A172 (cell line): ENCODE data around the gene MARCHF7. TPM values are rescaled to one million over a fixed set of nuclear protein-coding genes. Genes with fewer than 3 reads are reported as not detected.
"Not testable (repeated sequence)": the region's sequence is repeated elsewhere in the genome, so short reads cannot be mapped to it uniquely, and the experiment has no call there.

Experiments used
- DNase-seq: peaks from one replicate; pipeline ENCODE4 v3.0.0-alpha.2; 2015; ENCODE audit warnings: low spot score
- total RNA-seq: library from RNA; depleted of rRNA; stranded (reverse); fragments of >200 nt; shearing (Covaris generic); gene quantifications from 2 replicates; pipeline ENCODE4 v1.2.3, GENCODE V29; 2014; rRNA removed

The MARCHF7 gene, protein sequence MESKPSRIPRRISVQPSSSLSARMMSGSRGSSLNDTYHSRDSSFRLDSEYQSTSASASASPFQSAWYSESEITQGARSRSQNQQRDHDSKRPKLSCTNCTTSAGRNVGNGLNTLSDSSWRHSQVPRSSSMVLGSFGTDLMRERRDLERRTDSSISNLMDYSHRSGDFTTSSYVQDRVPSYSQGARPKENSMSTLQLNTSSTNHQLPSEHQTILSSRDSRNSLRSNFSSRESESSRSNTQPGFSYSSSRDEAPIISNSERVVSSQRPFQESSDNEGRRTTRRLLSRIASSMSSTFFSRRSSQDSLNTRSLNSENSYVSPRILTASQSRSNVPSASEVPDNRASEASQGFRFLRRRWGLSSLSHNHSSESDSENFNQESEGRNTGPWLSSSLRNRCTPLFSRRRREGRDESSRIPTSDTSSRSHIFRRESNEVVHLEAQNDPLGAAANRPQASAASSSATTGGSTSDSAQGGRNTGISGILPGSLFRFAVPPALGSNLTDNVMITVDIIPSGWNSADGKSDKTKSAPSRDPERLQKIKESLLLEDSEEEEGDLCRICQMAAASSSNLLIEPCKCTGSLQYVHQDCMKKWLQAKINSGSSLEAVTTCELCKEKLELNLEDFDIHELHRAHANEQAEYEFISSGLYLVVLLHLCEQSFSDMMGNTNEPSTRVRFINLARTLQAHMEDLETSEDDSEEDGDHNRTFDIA
- 164 and 178 TPM in 2 replicates for total RNA-seq

DNA sequence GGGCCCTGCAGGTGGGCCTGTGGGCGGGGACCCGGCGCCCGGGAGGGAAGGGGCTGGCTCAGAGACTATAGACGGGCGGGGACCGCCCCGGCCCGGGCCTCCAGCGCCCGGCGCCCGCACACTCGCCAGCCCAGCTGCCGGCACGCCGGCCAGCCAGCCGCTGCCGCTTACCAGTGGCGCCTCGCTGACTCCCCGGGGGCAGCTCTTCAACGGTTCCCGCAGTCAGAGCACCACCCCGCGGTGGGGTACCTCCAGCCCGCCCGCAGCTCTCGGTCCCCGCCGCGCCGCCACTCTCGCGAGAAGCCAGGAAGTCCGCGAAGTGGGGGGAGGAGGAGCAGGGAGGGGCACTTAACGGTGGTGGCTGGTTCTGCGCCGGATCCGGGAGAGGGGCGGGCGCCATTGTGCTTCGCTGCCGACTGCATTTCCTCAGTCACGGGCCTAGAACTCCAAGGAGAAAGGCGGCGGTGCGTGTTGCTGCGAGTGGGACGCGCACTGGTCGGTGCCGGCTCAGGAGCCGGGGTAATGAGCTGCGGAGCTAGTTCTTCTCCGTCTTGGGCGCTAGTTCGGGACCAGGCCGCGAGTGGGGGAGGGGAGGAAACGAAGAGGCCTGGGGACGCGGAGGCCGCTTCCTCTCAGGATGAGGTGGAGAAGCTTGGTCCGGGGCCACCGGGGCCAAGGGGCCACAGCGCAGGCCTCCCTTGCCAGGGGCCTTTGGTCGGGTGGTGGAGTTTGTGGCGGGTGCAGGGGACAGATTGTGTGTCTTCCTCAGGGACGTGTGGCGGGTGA lies at the start of gene MARCHF7:
Gene MARCHF7 (plus strand): TSS at position 364 of the 786 bp plus-strand sequence. CDS start 16,517 bp downstream, outside the sequence.
- peak; percentile 91 for DNase-seq

DNA sequence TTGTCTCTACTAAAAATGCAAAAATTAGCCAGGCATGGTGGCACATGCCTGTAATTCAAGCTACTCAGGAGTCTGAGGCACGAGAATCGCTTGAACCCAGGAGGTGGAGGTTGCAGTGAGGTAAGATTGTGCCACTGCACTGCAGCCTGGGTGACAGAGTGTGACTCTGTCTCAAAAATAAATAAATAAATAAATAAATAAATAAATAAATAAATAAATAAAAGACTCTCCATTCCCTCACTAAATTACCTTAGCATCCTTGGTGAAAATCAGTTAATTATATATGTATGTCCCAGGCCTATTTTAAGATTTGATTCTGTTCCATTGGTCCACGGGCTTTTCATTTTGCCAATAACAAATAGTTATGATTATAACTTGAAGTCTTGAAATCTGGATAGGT lies 44.9 kb upstream of the MARCHF7 start:
- not testable (repeated sequence) for DNase-seq

DNA sequence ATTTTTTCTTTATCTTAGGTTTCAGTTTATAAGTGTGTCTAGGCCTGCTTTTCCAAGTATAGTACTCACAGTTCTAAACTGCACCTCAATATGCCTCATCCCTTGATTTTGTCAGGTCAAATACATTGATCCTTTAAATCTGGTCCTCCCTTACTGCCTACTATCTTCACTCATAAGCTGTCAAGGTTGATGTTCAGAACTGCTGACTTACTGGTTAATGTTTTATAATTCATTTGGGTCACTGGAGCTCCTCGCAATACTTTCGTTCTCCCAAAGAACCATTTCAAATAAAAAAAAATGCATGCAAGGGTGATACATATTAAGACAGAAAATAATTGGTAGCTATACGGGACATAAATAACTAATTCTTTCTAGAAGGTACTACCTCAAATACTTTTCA lies 41.3 kb upstream of the MARCHF7 start:
- no peak for DNase-seq

DNA sequence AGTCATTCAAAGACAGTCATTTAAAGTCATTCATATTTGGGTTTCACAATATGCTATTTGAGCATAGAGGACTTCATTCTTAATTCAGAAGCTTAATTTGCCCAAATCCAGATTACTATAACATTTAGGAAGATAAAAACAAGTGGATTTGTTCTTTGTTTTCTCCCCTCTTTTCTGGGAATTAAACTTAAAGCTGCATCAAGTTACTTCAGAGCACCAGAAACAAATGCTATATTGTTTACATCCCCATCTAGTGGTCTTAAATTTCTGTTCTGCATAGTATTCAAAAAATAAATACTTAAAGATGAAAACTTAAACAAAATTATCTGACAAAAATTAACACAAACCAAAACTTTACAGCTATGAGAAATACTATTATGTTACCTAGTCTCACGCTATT lies 34.7 kb upstream of the MARCHF7 start:
- DNase-seq, result no peak

DNA sequence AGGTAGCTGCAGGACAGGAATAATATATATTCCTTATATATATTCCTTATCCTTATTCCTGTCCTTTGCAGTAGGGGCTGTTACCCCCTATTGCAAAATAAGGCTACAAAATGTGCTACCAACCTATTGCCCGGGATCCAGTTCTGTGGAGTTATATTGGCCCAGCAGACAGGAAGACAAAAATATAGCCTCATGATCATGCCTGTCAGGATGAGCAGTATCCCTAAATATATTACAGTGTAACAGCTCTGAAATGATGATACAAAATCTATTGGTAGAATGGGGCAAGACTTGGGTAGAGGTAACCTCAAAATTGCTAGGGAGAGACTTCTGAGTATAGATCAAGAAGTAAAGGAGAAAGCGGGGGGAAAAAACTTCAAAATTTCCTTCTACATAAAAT lies 31.6 kb upstream of the MARCHF7 start:
- no peak for DNase-seq

DNA sequence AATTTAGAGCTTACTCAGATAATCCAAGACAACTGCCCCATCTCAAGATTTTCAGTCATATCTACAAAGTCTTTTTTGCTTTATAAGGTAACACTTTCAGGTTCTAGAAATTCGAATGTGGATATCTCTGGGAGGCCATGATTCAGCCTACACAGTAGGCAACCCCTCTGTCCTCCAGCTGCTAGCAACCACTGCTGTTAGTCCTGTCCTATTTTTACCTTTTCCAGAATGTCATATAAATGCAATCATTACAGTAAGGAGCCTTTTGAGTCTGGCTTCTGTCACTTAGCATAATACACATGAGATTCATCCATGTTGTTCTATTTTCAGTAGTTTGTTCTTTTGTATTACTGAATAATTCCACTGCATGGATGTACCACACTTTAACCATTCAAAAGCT lies 28.5 kb upstream of the MARCHF7 start:
- no peak for DNase-seq

DNA sequence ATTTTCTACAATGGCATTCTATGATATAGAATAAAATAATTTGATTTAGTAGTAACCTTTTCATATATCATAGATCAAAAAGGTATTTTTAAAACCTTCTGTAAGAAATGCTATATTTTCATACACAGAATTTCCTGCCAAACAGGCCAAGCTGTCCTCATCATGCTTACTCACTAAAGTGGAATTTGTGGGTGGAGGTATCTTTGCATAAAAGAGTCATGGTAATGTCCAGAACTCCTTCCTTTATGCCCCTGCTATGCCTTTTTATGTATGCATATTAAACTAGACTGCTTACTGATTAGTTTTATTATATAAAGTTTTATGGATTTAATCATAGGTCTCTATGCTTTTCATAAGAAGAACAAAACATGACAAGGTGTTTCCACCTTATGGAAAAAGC lies 27.5 kb upstream of the MARCHF7 start:
- DNase-seq, result peak; percentile 27

DNA sequence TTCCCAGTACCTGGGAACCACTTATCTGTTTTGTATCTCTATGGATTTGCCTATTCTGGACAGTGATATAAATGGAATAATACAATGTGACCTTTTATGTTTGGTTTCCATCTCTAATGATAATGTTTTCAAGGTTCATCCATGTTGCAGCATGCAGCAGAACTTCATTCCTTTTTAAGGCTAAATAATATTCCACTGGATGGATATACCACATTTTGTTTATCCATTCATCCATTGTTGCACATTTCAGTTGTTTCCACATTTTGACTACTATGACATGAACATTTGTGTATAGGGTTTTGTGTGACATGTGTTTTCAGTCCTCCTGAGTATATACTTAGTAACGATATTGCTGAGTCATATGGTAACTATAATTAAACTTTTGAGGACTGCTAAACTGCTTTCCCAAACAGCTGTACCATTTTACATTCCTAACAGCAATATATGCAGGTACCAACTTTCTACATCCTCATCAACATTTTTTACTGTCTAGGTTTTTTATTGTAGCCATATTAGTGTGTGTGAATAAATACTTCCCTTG lies 17.7 kb upstream of the MARCHF7 start:
- DNase-seq, result no peak

DNA sequence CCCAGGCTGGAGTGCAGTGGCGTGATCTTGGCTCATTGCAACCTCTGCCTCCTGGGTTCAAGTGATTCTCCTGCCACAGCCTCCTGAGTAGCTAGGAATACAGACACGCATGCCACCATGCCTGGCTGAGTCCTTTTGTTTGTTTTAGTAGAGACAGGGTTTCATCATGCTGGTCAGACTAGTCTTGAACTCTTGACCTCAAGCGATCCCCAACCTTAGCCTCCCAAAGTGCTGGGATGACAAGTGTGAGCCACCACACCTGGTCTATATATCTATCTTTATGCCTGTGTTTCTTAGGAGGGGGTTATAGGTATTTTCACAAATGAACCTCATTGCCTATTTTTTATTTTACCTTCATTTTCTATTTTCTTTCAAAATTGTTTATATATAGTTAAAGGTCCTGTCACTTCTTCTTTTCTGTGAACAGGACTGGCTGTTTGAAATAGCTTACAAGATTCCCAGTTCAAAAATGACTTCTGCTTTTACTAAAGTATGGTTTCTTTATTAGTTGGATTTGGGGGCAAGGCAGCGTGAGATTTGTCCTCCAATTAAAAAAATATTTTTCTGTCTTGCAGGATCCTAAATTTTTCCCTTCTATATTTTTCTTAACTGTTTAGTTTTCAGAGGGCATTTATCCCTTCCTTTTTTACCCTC lies 16.4 kb upstream of the MARCHF7 start:
- no peak for DNase-seq

DNA sequence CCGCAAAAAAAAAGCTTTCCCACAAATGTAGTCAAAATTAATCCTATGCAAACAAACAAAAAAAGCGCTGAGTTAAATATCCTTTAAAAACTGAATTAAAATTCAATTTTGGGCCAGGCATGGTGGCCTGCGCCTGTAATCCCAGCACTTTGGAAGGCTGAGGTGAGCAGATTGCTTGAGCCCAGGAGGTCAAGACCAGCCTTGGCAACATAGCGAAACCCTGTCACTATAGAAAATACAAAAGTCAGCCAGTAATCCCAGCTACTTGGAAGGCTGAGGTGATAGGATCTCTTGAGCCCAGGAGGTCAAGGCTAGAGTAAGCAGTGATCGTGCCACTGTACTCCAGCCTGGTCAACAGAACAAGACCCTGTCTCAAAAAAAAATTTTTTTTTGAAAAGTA lies 8.8 kb upstream of the MARCHF7 start:
- DNase-seq, result no peak

DNA sequence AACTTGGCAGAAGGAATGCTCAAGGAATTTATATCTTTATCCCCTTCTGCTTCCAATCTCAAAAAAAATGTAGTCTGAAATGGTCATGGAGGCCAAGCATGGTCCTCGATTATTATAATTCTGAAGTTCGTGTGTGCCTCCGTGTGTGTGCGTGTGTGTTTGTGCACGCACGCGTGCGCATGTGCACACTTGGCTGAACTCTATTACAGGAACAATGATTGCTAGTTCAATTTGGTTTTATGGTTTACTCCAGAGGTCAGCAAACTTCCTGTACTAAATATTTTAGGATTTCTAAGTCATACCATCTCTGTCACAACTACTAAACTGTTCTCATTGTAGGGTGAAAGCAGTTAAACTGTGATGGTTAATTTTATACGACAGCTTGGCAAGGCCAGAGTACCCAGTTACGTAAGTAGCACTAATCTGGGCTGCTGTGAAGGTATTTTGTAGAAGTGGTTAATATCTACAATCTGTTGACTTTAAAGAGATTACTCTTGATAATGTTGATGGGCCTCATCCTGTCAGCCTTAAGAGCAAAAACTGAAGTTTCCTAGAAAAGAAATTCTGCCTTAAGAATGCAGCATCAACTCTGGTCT lies 5.8 kb upstream of the MARCHF7 start:
- DNase-seq, result no peak

DNA sequence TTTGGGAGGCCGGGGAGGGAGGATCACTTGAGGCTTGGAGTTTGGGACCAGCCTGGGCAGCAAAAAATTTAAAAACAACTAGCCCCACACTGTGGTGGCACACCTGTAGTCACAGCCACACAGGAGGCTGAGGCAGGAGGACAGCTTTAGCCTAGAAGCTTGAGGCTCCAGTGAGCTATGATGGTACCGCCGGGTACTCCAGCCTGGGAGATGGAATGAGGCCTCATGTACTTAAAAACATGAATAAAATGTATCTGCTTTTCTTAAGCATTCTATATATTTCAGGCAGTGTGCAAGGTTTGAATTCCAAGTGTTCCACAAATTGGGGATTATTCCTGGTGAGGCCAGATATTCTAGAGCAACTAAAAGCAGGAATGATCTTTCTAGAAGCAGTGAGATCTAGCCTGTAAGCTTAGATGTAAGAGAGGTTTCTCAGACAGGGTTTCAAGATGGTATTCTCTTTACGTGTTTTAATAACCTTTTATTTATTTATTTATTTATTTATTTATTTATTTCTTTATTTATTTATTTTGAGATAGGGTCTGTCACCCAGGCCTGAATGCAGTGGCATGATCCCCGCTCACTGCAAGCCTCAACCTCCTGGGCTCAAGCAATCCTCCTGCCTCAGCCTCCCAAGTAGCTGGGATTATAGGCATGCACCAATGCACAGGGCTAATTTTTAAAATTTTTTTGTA lies 4.1 kb upstream of the MARCHF7 start:
- DNase-seq, result no peak

DNA sequence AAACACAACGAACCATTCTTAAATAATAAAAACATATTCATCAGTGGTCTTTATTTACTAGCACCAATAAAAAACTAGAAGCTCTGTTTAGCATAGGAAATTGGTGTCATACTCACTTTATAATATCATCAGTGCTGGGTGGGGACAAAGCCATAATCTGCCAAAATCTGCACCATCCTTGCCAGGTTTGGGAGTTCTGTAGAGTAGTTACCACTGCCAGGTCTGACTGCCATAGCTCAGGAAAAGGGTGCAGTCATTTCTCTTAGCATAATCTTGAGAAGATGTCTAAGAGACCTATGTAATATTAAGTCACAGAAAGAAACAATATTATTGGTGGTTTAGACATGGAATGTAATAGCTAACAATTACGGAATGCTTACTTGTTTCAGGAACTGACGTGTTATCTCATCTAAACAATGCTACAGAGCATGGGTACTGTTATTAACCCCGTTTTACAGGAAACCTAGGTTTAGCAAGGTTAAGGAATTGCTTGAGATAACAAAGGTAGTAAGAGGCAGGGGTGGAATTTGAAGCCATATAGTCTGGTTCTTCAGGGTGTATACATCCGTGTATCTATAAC lies 1.6 kb upstream of the MARCHF7 start:
- peak; percentile 44 for DNase-seq

DNA sequence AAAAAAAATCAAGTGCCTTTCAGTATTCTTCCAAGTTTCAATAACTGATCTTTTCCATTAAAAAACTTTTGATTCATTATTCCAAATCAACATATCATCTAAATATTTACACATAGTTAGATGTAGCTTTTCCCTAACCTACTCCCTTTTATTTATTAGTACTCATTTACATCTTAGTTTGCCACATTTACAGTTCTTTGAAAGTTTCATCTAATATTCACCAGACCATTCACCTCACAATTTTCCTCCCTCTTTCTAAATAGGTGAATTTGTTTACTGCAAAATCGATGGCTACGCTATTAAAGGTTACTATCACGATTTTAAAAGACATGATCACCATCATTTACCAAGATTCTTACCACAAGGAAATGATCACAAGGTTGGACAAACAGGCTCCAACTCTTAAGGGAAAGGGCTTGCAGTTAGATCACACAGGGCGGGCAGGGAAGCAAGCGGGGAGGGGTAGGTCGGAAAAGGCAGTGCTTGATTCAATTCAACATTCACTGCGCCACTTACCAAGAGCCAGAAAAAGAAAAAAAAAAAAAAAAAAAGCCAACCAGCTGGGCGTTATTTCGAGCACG lies 654 bp upstream of the MARCHF7 start:
- no peak for DNase-seq

DNA sequence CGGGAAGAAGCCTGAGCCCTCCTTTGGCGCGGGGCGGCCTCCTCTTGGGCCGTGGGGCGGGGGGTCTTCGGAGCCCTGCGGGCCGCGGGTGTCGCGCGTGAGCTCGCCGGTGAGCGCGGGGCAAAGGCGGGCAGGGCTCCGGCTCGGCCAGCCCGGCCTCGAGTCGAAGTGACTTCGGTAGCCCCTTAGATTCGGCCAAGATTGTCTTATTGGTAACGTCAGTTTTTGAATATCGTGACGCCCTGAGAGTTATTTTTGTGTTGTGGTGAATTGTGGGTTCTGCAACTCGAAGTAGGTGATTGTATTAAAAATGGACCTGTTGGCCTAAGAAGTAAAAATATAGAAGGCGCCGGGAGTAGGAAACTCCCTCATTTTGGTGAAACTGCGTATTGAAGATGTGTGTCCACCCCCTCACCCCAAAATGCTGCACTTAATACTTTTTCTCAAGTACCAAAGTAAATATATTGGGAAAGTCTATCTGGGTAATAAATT lies 669 bp downstream of the MARCHF7 start:
- DNase-seq, result peak; percentile 18

DNA sequence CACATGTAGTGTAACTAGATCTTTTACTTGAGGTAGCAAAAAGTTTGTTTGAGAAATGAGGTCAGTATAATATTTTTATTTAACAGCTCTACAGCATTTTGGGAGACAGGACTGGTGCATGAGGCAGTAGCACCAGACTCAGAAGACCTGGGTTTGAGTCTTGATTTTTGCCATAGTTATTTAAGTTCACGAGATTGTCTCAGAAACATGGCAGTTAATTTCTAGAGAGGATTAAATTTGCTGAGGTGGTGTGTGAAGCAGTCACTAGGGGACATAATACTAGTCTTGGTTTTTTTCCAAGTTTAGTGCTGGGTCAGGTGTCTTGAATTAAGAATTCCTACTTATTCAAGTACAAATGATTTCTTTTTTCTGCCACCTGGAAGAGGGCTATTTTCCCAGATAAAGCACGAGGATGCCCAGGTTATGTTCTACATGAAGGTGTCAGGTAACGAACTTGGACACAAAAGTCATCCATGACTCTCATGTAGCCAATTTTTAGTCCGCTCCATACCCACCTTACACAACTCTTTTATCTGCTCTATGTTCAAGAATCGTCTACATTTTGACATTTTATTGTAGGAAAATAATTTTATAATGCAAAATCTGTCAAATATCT lies 1.4 kb downstream of the MARCHF7 start:
- DNase-seq, result peak; percentile 19

DNA sequence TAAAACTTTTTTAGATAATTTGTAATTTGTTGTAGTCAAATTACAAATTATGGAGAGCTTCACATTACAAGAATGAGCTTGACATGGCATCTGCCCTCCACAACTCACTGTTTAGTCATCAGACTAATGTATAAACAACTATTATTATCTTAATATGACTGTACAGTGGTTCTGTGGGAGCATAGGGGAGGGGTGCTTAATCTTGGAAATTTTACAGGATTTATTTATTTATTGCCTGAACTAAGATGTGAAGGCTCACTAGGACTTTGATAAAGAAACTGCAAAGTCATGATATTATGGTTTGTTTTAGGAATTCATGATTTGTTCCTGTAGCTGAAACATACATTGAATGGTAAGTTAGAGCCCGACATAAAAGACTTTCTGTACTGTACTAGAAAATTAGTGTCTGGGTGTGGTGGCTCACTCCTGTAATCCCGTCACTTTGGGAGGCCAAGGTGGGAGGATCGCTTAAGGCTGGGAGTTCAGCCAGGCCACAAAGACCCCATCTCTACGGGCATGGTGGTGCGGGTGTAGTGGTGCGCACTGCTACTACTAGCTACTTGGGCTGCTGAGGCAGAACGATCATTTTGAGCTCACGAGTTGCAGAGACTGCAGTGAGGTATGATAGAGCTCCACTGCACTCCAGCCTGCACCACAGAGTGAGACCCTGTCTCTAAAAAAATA lies 2.1 kb downstream of the MARCHF7 start:
- peak; percentile 18 for DNase-seq

DNA sequence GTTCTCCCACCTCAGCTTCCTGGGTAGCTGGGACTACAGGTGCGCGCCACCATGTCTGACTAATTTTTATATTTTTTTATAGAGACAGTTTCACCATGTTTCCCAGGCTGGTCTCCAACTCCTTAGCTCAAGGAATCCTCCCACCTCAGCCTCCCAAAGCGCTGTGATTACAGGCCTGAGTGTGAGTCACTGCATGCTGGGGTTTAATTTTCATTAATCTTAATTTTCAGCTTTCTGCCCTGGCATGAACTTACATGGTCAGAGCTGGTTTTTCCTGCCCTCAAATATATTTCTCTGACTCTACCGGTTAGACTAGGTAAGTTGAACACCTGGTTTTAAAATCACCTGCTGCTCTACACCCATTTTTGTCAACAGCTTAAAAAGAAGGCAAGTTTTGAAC lies 3.1 kb downstream of the MARCHF7 start:
- DNase-seq, result no peak

DNA sequence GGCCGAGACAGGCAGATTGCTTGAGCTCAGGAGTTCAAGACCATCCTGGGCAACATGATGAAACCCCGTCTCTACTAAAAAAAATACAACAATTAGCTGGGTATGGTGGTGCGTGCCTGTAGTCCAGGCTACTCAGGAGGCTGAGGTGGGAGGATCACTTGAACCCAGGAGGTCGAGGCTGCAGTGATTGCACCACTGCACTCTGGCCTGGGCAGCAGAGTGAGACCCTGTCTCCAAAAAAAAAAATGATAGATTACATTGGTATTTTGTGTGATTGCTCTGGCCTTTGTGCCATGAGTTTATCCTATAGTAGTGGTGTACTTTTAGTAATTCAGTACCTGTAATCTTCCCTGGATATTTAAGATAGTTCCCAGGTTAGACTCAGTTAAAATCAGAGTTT lies 4.1 kb downstream of the MARCHF7 start:
- DNase-seq, result not testable (repeated sequence)
